DMS79 treated with DMSO at 0.1 percent for 48 hours (cell line): ENCODE results near the gene FN3K.
A peak's percentile ranks its signal among the peaks of the same experiment; 100 is the strongest.
"Not testable (repeated sequence)": the region's sequence is repeated elsewhere in the genome, so short reads cannot be mapped to it uniquely, and the experiment has no call there.

ENCODE experiments used
- DNase-seq: peaks from one replicate; lab custom pipeline; 2025; lab: John Stamatoyannopoulos, UW

Gene FN3K

GRCh38 chr17:82737967-82738877 is 2.8 kb downstream of the FN3K start:
- no peak for DNase-seq

- no peak for DNase-seq
These were observed 5.7 kb downstream of the FN3K start for GRCh38 chr17:82740906-82741759.

DNA sequence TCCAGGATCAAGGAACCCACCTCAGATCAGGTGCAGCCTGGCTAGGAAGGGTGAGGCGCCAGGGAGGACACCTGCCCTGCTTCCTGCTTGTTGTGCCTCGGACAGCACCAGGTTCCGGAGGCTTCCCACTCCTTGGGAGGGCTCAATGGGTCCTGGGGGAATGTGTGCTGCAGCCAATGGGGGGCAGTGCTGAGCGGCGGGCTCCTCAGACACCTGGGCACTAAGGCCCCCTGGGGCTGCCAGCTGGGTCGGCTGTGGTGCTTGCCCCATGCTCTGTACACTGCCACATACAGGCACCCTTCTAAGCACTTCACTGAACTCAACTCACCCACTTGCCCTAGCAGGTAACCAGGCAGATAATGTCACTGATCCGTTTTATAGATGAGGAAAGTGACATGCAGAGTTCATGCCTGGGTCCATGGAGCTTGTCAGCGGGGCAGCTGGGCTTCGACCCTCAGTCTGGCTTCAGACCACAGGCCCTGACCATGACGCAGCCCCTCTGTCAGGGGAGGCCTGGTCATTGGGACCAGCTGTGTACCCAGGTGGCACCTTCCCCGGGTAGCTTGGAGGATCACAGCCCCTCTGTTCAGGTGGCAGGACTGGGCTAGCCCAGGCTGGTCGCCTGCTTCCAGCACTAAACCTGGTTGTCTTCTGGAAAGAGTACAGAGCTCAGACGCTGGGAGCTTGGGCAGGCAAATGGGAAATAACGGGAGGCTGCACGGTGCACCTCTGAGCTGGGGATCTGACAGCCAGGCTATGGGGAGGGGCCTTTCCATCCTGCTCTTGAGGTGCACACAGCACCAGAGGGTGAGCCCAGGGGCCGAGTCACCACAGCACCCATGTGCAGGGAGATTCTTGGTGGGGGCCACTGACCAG is 8.2 kb downstream of the FN3K start:
- DNase-seq = no peak

- not testable (repeated sequence) for DNase-seq
These were observed 9.3 kb downstream of the FN3K start for GRCh38 chr17:82744736-82745135.

- DNase-seq = no peak
These were observed 10.1 kb downstream of the FN3K start for GRCh38 chr17:82745524-82745923.

- no peak for DNase-seq
These were observed 13.3 kb downstream of the FN3K start for GRCh38 chr17:82748756-82749155.

GRCh38 chr17:82750241-82750908 is 15.0 kb downstream of the FN3K start:
- DNase-seq = no peak

GRCh38 chr17:82751171-82751570 is 15.8 kb downstream of the FN3K start:
- DNase-seq = no peak

GRCh38 chr17:82751571-82752370 is 16.4 kb downstream of the FN3K start, which contains the start of gene TBCD:
TSS of gene TBCD (plus strand) at chr17:82752065. CDS start at chr17:82752194, 129 bp downstream.
- DNase-seq = peak; percentile 44

DNA sequence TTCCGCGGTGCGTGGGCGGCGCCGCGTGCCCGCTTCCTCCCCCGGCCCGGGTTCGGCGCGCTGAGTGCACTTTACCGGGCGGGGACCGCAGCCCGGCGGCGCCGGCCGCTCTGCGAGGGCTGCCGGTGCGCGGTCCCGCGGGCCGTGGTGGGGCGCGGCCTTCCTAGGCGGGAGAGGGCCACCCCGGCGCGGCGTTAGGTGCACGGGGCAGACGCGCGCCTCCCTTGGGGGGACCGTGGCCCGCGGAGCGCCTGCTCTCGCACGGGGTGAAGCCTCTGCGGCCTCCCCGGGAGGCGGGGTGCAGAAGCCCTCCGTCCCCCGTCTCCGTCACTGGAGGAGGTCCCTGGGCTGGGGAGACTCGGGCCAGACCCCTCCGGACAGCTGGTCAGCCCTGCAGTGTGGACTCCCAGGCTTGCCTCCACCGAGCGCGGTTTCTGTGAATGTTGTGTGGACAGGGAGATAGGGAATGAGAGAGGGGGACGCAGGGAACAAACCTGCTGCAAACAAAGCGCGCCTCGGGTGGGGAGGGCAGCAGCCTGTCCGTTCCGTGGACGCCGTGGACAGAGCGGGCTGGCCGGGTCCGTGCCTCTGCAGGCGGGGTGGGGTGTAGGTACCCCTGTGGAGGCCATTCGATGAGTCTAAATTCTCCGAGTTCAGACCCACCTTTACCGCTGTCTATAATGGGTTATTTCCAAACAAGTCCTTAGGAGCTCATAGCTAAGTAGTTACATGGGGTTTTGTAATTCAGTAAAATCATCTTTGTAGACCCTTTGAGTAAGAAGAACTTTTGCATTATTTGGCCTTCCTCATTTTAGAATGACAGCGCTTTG is 17.2 kb downstream of the FN3K start:
- DNase-seq = no peak

DNA sequence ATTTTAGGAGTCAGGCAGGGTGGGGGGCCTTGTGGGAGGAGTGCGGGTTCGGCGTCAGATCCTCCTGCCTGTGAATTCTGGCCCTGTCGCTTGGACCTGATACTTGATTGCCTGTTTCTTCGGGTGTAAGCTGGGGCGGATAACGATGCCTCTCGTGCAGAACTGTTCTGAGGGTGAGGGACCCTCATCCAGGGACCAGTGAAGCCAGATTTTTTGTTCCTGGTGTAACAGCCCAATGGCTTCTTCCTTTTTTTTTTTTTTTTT is 17.7 kb downstream of the FN3K start:
- DNase-seq = no peak

- DNase-seq = no peak
These were observed 19.1 kb downstream of the FN3K start for GRCh38 chr17:82754297-82755208.

DNA sequence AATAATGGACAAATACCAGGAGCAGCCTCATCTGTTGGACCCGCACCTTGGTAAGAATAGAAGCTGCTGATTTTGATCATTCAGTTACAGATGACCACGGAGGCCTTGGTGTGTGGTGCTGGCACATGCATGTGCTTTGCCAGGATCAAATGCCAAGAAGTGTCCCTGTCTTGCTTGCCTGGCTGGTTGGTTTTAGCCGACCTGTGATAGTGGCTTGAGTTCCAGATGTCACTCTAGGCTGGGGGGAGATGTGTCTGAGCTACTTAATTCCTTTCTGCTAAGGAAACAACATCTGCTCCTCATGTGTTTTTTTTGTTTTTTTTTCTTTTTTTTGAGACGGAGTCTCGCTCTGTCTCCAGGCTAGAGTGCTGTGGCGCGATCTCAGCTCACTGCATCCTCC is 20.8 kb downstream of the FN3K start:
- DNase-seq = no peak

DNA sequence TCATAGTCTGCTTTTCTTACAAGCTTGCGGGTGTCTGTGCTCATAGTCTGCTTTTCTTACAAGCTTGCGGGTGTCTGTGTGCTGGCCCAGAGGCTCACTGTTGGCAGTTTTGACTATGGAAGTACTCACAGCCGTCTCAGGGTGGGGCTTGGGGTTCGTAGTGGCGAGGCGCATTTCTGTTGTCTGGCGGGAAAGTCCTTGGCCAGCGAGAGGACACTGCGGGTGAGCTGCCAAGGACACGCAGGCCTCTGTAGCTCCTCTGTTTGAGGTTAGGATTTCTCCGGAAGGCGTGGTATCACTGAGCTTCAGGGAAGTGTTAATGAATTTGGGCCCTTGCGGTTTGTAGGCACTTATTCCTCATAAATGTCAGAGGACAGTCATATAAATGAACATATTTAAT is 30.0 kb downstream of the FN3K start:
- DNase-seq = no peak

DNA sequence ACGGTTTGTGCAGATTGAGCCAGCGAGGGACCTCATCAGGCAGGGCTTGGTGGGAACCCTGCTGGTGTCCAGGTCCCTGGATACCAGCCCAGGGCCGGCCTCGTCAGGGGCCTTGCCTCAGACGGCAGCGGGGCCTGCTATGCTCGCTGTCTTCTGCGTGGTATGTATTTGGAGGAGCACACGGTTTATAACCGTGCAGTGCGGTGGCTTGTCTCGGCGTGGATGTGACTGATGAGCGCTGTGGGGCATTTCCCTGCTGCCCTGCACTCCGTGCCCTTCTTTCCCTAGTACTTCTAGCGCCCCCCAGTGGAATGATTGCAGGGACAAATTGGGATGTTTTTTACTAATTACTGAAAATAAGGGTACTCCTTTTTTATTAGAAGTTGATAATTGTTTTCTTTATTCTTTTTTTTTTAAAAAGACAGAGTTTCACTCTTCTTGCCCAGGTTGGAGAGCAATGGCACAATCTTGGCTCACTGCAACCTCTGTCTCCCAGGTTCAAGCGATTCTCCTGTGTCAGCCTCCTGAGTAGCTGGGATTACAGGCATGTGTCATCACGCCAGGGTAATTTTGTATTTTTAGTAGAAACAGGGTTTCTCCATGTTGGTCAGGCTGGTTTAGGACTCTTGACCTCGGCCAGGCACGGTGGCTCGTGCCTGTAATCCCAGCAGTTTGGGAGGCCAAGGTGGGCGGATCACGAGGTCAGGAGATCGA is 31.8 kb downstream of the FN3K start:
- DNase-seq = no peak

GRCh38 chr17:82769041-82769440 is 33.6 kb downstream of the FN3K start:
- DNase-seq = no peak

- DNase-seq = no peak
These were observed 36.6 kb downstream of the FN3K start for GRCh38 chr17:82772026-82772425.

DNA sequence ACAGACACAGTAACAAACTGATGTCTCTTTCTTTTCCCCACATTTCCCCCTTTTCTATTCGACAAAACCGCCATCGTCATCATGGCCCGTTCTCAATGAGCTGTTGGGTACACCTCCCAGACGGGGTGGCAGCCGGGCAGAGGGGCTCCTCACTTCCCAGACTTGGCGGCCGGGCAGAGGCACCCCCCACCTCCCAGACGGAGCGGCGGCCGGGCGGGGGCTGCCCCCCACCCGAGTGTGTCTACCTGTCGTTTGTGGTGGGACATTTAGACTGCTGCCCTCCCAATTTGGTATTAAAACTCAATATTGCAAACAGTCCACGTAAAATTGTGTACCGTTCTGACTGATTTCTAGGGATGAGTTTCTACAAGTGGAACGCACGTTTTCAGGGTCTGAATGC is 39.0 kb downstream of the FN3K start:
- not testable (repeated sequence) for DNase-seq
